GM23338 (cell line): ENCODE measurements around the gene TAPBPL. TPM values are rescaled to one million over a fixed set of nuclear protein-coding genes. Genes with fewer than 3 reads are reported as not detected.
A peak's percentile ranks its signal among the peaks of the same experiment; 100 is the strongest.
"Not testable (repeated sequence)": the region's sequence is repeated elsewhere in the genome, so short reads cannot be mapped to it uniquely, and the experiment has no call there.

Source experiments
- ATAC-seq: fragments of 200-7000 bp; cut with Tn5 transposase; 3 replicates; pipeline ENCODE4 v1.9.1; 2020
- DNase-seq: peaks from one replicate; pipeline ENCODE4 v3.0.0-alpha.2; 2015; ENCODE audit warnings: low spot score
- H2AFZ ChIP-seq: fragments of 200-600 bp; sonication (generic); 2 replicates; pipeline ENCODE4 v1.8.0; 2016; ENCODE audit warnings: antibody characterized with exemption, mild to moderate bottlenecking, moderate library complexity
- H3F3A ChIP-seq: fragments of 200-600 bp; sonication (generic); replicated peaks from 2 replicates; pipeline ENCODE4 v1.8.0; 2017; ENCODE audit warnings: antibody characterized with exemption, mixed run types, low read depth
- H3K27ac ChIP-seq: fragments of 200-600 bp; sonication (generic); 2 replicates; pipeline ENCODE4 v1.6.1; 2016; ENCODE audit warnings: low read depth
- H3K27me3 ChIP-seq: fragments of 200-600 bp; sonication (generic); 2 replicates; pipeline ENCODE4 v1.8.0; 2016; ENCODE audit warnings: mild to moderate bottlenecking, mixed run types, moderate library complexity; ENCODE audit not compliant: insufficient read depth
- H3K36me3 ChIP-seq: fragments of 200-600 bp; sonication (generic); 2 replicates; pipeline ENCODE4 v1.8.0; 2016; ENCODE audit warnings: mild to moderate bottlenecking; ENCODE audit not compliant: insufficient read depth
- H3K4me1 ChIP-seq: fragments of 200-600 bp; sonication (generic); 2 replicates; pipeline ENCODE4 v1.8.0; 2016; ENCODE audit warnings: mild to moderate bottlenecking, moderate library complexity; ENCODE audit not compliant: insufficient read depth
- H3K4me2 ChIP-seq: fragments of 200-600 bp; sonication (generic); 2 replicates; pipeline ENCODE4 v1.7.1; 2017; ENCODE audit warnings: mixed run types
- H3K4me3 ChIP-seq: fragments of 200-600 bp; sonication (generic); 2 replicates; pipeline ENCODE4 v1.6.1; 2016; ENCODE audit warnings: mixed run types
- H3K79me2 ChIP-seq: fragments of 200-600 bp; sonication (generic); replicated peaks from 2 replicates; pipeline ENCODE4 v1.8.0; 2017; ENCODE audit warnings: mild to moderate bottlenecking; ENCODE audit not compliant: insufficient read depth
- H3K9me2 ChIP-seq: fragments of 200-600 bp; sonication (generic); 2 replicates; pipeline ENCODE4 v1.8.0; 2017; ENCODE audit not compliant: insufficient read depth
- H4K20me1 ChIP-seq: fragments of 200-600 bp; sonication (generic); replicated peaks from 2 replicates; pipeline ENCODE4 v1.8.0; 2017; ENCODE audit warnings: mild to moderate bottlenecking; ENCODE audit not compliant: insufficient read depth
- H3K27ac Mint-ChIP-seq: 2 replicates; pipeline ENCODE4 v1.8.0; 2020; ENCODE audit warnings: inconsistent platforms, mild to moderate bottlenecking, moderate library complexity, mixed read lengths
- H3K27me3 Mint-ChIP-seq: 3 replicates; pipeline ENCODE4 v1.8.0; 2022; ENCODE audit warnings: low read depth, mild to moderate bottlenecking, moderate library complexity, mixed read lengths, inconsistent platforms; ENCODE audit not compliant: insufficient read depth, poor library complexity
- H3K36me3 Mint-ChIP-seq: 3 replicates; pipeline ENCODE4 v1.8.0; 2021; ENCODE audit warnings: low read depth, mild to moderate bottlenecking, inconsistent platforms, moderate library complexity, mixed read lengths
- H3K4me1 Mint-ChIP-seq: 3 replicates; pipeline ENCODE4 v1.8.0; 2020; ENCODE audit warnings: mild to moderate bottlenecking, inconsistent platforms, mixed read lengths
- H3K4me3 Mint-ChIP-seq: 3 replicates; pipeline ENCODE4 v1.8.0; 2021; ENCODE audit warnings: moderate library complexity, mild to moderate bottlenecking, inconsistent platforms, mixed read lengths
- H3K9me3 Mint-ChIP-seq: 3 replicates; pipeline ENCODE4 v1.8.0; 2020; ENCODE audit warnings: moderate library complexity, mild to moderate bottlenecking, inconsistent platforms, mixed read lengths
- CREB1 ChIP-seq: fragments of 250-450 bp; sonication (Bioruptor Pico); IDR thresholded peaks from 2 replicates; pipeline ENCODE4 v1.5.0; 2020; ENCODE audit warnings: low read depth, mild to moderate bottlenecking, moderate library complexity
- EZH2 ChIP-seq: fragments of 200-600 bp; sonication (generic); IDR thresholded peaks from one replicate; pipeline ENCODE4 v1.8.0; 2017; ENCODE audit warnings: antibody characterized with exemption, mild to moderate bottlenecking, low read depth; ENCODE audit not compliant: unreplicated experiment
- EZH2phosphoT487 ChIP-seq: fragments of 200-600 bp; sonication (generic); IDR thresholded peaks from one replicate; pipeline ENCODE4 v1.8.1; 2018; ENCODE audit warnings: antibody characterized with exemption; ENCODE audit not compliant: unreplicated experiment
- JUNB ChIP-seq: IDR thresholded peaks from one replicate; pipeline ENCODE4 v1.6.1; 2016; ENCODE audit warnings: antibody characterized with exemption; ENCODE audit not compliant: unreplicated experiment
- STAT1 ChIP-seq: IDR thresholded peaks from one replicate; pipeline ENCODE4 v1.6.1; 2016; ENCODE audit warnings: antibody characterized with exemption; ENCODE audit not compliant: unreplicated experiment
- ZNF462 ChIP-seq: fragments of 250-450 bp; sonication (Bioruptor Pico); IDR thresholded peaks from 2 replicates; pipeline ENCODE4 v1.5.0; 2020; ENCODE audit warnings: mild to moderate bottlenecking, moderate library complexity
- polyA plus RNA-seq: library from polyadenylated mRNA; unstranded; fragments of >200 nt; fragmentation: Nextera tagmentation; extraction: Ambion mirVana; gene quantifications from 2 replicates; pipeline ENCODE4 v1.2.1, GENCODE V29; 2016
- total RNA-seq: library from RNA; depleted of rRNA; stranded (reverse); fragments of >200 nt; shearing (Covaris generic); gene quantifications from 2 replicates; pipeline ENCODE4 v1.2.3, GENCODE V29; 2014

TAPBPL gene
- total and polyA plus RNA-seq, 2 experiments from 2014 or later: 0.59 to 0.65 TPM

GRCh38 chr12:6426882-6427671 is 24.8 kb upstream of the TAPBPL start (continued):
- no peak for TF ChIP-seq EZH2
- TF ChIP-seq CREB1: no peak

GRCh38 chr12:6427796-6428195 is 24.0 kb upstream of the TAPBPL start:
- H3K27ac Mint-ChIP-seq, H3K9me3 Mint-ChIP-seq, H3K4me3 Mint-ChIP-seq, H4K20me1 ChIP-seq, H3K9me2 ChIP-seq, H3K79me2 ChIP-seq, ATAC-seq, H3K36me3 ChIP-seq, H3K27me3 Mint-ChIP-seq, DNase-seq, H3K36me3 Mint-ChIP-seq, H3K27me3 ChIP-seq, H2AFZ ChIP-seq, H3K4me1 ChIP-seq, H3K4me2 ChIP-seq, H3K27ac ChIP-seq, H3K4me3 ChIP-seq, H3F3A ChIP-seq: not testable (repeated sequence)
- H3K4me1 Mint-ChIP-seq: peaks cover 17% of the 10 kb centered on the region; the same call in 2 of the 3 replicates

- H3K27me3 ChIP-seq: no peaks in the 10 kb centered on the region
- no peak overlapping the region for H2AFZ ChIP-seq
- Mint-ChIP-seq H3K9me3 (no peaks in the 10 kb centered on the region), H3K4me1 (peaks cover 20% of the 10 kb centered on the region; the same call in 2 of the 3 replicates), H3K27me3 (peaks cover 5% of the 10 kb centered on the region), H3K27ac (no peak overlapping the region), H3K36me3 (no peaks in the 10 kb centered on the region), H3K4me3 (no peak overlapping the region)
- H3K79me2 ChIP-seq: no peaks in the 10 kb centered on the region
- ATAC-seq (no peak), DNase-seq (no peak)
- H3K27ac ChIP-seq: no peak overlapping the region
- no peaks in the 10 kb centered on the region for H3F3A ChIP-seq
- H3K4me2 ChIP-seq: no peak overlapping the region
- no peak for TF ChIP-seq STAT1
- H4K20me1 ChIP-seq: no peaks in the 10 kb centered on the region
- peaks cover 4% of the 10 kb centered on the region for H3K4me1 ChIP-seq
- H3K9me2 ChIP-seq: no peaks in the 10 kb centered on the region
- H3K36me3 ChIP-seq: no peaks in the 10 kb centered on the region
- H3K4me3 ChIP-seq: no peak overlapping the region
Measured at GRCh38 chr12:6428326-6428725, 23.5 kb upstream of the TAPBPL start.

GRCh38 chr12:6430124-6430989 is 21.5 kb upstream of the TAPBPL start:
- Mint-ChIP-seq H3K4me3 (no peak overlapping the region), H3K4me1 (peaks cover 30% of the 10 kb centered on the region), H3K36me3 (no peaks in the 10 kb centered on the region), H3K27ac (peak overlapping the region; percentile 51; the same call in 1 of the 2 replicates), H3K9me3 (no peaks in the 10 kb centered on the region), H3K27me3 (no peaks in the 10 kb centered on the region)
- Histone ChIP-seq H3K4me1 (peaks cover 15% of the 10 kb centered on the region), H3K4me2 (no peak overlapping the region), H3K27ac (no peak overlapping the region), H3K9me2 (no peaks in the 10 kb centered on the region), H2AFZ (peak overlapping the region; percentile 61; the same call in 1 of the 2 replicates), H3F3A (peaks cover 8% of the 10 kb centered on the region; the same call in 1 of the 2 replicates), H3K4me3 (no peak overlapping the region), H3K79me2 (no peaks in the 10 kb centered on the region), H3K27me3 (no peaks in the 10 kb centered on the region), H4K20me1 (no peaks in the 10 kb centered on the region), H3K36me3 (no peaks in the 10 kb centered on the region)
- DNase-seq (no peak), ATAC-seq (no peak)
- TF ChIP-seq JUNB (no peak), EZH2phosphoT487 (no peak), EZH2 (no peak), ZNF462 (CRISPR knock-in tag) (no peak)
